OCI-LY1 (cell line): ENCODE data around the gene SCAMP2.

Experiments
- CTCF ChIP-seq: fragments of 200-600 bp; sonication (generic), shearing (Covaris generic); IDR thresholded peaks from 2 replicates; pipeline ENCODE4 v1.5.1; 2017; ENCODE audit warnings: mild to moderate bottlenecking, antibody characterized with exemption, low read length, moderate library complexity, mixed read lengths
- EZH2 ChIP-seq: fragments of 200-600 bp; sonication (generic), shearing (Covaris generic); IDR thresholded peaks from 2 replicates; pipeline ENCODE4 v1.8.0; 2017; ENCODE audit warnings: borderline replicate concordance, mixed run types, mild to moderate bottlenecking, antibody characterized with exemption, low read length, moderate library complexity, mixed read lengths

DNA sequence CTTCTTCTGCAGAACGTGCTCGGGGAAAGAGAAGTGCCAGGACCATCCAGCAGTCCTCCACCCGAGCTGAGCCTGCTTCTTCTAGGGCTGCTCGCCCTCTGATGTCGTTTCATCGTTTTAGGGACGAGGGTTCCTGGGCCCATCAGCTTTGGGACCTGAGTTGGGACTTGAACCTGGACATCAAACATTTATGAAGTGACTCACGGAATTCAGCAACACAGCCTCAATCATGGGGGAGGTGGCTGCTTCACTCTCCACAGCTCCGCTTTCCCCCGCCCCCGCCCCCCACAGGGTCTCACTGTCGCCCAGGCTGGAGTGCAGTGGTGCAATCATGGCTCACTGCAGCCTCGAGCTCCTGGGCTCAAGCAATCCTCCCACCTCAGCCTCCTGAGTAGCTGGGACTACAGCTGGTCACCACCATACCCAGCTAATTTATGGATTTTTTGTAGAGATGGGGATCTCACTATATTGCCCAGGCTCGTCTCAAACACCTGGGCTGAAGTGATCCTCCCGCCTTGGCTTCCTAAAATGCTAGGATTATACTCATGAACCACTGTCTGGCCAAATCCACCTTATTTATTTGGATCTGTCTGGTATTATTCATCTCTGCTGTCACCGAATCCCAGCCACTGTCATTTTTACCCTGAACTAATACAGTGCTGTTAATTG lies 725 bp upstream of the SCAMP2 start:
- TF ChIP-seq CTCF, result no peak
- no peak for TF ChIP-seq EZH2
